GM12875 (cell line): ENCODE measurements around the gene PDZRN3.

Experiments used
- H3K4me3 ChIP-seq: one replicate; pipeline ENCODE4 v1.5.1; 2011; ENCODE audit warnings: low read depth, low read length, control low read depth
- TF ChIP-seq, protein P1 (sequence below): IDR thresholded peaks from 2 replicates; pipeline ENCODE4 v1.5.1; 2011; ENCODE audit warnings: low read depth, mild to moderate bottlenecking, control low read depth, inconsistent platforms, low read length, moderate library complexity, borderline replicate concordance; ENCODE audit not compliant: insufficient read depth

Gene PDZRN3

GRCh38 chr3:73511571-73512525, 112.9 kb downstream of the PDZRN3 start:
- TF ChIP-seq, protein P1, sequence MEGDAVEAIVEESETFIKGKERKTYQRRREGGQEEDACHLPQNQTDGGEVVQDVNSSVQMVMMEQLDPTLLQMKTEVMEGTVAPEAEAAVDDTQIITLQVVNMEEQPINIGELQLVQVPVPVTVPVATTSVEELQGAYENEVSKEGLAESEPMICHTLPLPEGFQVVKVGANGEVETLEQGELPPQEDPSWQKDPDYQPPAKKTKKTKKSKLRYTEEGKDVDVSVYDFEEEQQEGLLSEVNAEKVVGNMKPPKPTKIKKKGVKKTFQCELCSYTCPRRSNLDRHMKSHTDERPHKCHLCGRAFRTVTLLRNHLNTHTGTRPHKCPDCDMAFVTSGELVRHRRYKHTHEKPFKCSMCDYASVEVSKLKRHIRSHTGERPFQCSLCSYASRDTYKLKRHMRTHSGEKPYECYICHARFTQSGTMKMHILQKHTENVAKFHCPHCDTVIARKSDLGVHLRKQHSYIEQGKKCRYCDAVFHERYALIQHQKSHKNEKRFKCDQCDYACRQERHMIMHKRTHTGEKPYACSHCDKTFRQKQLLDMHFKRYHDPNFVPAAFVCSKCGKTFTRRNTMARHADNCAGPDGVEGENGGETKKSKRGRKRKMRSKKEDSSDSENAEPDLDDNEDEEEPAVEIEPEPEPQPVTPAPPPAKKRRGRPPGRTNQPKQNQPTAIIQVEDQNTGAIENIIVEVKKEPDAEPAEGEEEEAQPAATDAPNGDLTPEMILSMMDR: no peak
- no peak overlapping the region for H3K4me3 ChIP-seq

DNA sequence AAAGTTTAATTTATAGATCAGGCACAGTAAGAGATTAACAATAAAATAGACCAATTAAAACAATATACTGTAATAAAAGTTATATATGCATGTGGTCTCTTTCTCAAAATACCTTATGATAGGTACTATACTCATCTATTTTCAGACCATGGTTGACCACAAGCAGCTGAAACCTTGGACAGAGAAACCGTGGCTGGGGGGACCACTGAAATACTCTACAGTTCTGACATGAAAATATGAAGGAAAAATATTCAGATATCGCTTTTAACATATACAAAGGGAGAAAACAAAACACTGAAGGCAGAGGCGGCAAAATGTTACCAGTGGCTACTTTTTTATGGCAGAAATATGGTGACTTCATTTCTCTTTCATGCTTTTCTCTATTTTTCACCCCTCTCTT, 114.0 kb downstream of the PDZRN3 start:
- H3K4me3 ChIP-seq: no peak overlapping the region
- TF ChIP-seq, protein P1: no peak

- H3K4me3 ChIP-seq: no peak overlapping the region
- TF ChIP-seq, protein P1: no peak
These were observed 114.4 kb downstream of the PDZRN3 start for GRCh38 chr3:73510334-73510733.

- TF ChIP-seq, protein P1: no peak
These were observed 114.9 kb downstream of the PDZRN3 start for GRCh38 chr3:73509816-73510215.

GRCh38 chr3:73509066-73509465, 115.7 kb downstream of the PDZRN3 start:
- H3K4me3 ChIP-seq: no peak overlapping the region
- TF ChIP-seq, protein P1: no peak

More at GRCh38 chr3:73509816-73510215, 114.9 kb downstream of the PDZRN3 start:
- no peak overlapping the region for H3K4me3 ChIP-seq

DNA sequence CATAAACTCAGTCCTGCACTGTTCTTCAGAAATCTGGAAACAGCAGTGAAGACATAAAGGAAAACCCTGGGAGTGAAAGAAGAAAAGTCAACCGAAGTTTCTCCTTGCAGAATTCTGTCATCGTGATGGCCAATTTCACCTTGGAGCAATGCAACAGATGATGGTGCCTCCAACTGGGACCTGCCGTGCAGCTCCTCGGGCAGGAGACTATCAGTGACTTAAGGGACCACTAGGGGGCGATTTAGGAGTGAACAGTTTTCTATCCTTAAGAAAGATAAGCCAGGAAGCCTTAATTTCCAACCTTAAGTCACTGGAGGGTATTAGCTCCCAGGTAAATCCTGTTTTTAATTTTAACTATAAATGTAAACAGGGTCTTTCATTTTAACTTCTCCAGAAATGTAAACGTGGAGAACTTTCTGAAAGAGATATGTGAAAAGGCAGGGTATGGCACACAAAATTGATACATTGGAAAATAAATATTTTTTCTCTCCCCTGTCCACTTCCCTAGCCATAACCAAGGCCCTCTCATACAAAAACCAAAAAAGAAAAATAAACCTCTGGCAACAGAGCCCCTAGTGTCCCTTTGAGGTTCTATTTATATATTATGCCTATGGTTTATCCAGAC, 116.3 kb downstream of the PDZRN3 start:
- TF ChIP-seq, protein P1: peak; percentile 72; the same call in 1 of the 2 replicates
- H3K4me3 ChIP-seq: no peak overlapping the region
